ENCODE results near the gene NCR2.

The NCR2 gene

DNA sequence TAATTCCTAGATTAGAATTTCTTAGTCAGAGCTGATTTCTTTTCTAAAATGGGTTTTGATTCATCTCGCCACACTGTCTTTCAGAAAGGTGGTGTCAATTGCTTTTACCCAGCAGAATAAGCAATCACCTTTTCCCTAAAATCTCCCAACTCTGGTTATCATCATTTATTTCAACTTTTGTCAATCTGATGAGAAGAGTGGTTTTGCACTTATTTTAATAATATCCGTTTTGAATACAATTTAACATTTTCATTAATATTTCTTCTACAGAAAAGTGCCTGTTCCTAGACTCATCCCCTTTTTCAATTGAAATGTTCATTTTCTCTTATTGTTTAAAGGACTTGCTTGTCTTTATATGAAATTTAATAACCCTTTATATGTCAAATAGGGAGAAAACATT is 8.2 kb upstream of the NCR2 start:
- no peak overlapping the region for H3K4me3 ChIP-seq (ENCODE audit: low read depth, low read length)

DNA sequence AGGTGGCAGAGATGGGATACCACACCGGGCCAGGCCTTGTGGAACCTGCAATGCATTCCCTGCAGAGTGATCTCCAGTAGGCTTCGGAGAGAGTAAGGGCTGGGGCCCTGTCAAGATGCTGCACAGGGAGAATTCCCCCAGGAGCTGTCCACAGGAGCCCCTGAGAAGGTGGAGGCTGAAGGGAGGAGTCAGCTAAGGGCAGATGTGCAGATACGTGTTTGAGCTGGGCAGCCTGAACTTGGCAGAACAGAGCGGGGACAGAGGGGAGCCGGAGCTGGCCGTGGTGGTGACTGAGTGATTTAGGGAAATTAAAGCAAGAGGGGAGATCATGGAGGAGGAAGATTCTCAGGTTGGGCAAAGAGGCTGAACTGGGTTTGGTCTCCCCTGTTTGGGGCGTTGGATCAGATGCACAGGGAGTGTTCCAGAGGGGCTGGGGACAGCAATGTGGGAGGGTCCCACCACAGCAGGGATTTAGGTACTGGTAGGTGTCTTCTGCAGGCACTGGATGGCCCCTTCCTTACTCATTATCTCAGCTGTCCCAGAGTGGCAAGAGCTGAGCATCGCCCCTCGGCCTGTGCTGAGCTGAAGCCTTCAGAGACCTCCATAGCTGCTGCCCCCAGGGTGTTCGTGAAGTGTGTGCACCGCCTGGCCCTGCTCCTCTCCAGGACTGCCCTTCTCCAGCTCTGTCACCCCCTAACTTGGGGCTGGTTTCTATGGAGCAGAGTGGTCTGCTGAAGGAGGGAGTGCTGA is 3.8 kb upstream of the NCR2 start:
- no peak overlapping the region for H3K4me3 ChIP-seq (ENCODE audit: low read depth, low read length)

GRCh38 chr6:41332241-41332640 is 3.2 kb upstream of the NCR2 start:
- H3K4me3 ChIP-seq (ENCODE audit: low read depth, low read length), result no peak overlapping the region

- no peak overlapping the region for H3K4me3 ChIP-seq (ENCODE audit: low read depth, low read length)
These were observed 2.3 kb upstream of the NCR2 start for GRCh38 chr6:41332842-41333736.

GRCh38 chr6:41334482-41335040 is 847 bp upstream of the NCR2 start:
- H3K4me3 ChIP-seq (ENCODE audit: low read depth, low read length), result no peak overlapping the region

- no peak overlapping the region for H3K4me3 ChIP-seq (ENCODE audit: low read depth, low read length)
These were observed 535 bp downstream of the NCR2 start for GRCh38 chr6:41335943-41336342.

- no peak overlapping the region for H3K4me3 ChIP-seq (ENCODE audit: low read depth, low read length)
These were observed 1.4 kb downstream of the NCR2 start for GRCh38 chr6:41336824-41337223.

DNA sequence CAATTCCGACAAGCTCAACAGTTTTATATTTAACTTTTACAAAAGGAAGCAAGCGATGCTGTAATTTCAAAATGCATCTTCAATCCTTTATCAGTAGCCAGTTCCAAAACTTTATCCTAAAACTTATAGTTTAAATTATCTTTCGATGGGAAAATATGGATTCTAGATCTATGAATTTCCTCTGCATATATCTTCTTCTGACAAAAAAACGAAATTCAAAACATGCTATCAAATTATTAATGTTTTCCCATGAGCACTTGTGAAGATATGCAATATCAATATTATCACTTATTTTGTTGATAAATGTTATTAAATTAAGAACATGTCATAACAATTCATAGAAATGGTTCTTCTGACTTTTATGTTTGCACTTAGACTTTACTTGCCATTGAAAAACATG is 2.3 kb downstream of the NCR2 start:
- no peak overlapping the region for H3K4me3 ChIP-seq (ENCODE audit: low read depth, low read length)

DNA sequence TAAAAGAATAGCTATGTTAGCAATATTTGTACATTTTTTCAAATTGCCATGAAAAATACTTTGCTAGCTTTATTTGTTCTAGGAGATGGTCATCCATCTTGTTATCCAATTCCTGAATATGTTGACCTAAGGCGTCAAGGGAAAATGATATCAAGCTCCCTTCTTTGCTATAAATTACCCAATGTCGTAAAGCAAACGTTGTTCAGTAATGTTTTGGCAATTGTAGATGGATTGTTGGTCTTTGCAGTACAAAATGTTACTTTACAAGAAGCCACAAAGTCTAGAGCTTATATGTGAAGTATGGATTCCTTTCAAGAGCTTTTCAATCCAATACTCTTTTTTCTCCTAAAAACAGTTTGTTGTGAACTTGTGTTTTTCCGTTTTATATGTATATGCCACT is 3.3 kb downstream of the NCR2 start:
- H3K4me3 ChIP-seq (ENCODE audit: low read depth, low read length), result no peak overlapping the region

- no peak overlapping the region for H3K4me3 ChIP-seq (ENCODE audit: low read depth, low read length)
These were observed 6.2 kb downstream of the NCR2 start for GRCh38 chr6:41341580-41341979.

GRCh38 chr6:41342241-41342640 is 6.8 kb downstream of the NCR2 start:
- H3K4me3 ChIP-seq (ENCODE audit: low read depth, low read length), result no peak overlapping the region

DNA sequence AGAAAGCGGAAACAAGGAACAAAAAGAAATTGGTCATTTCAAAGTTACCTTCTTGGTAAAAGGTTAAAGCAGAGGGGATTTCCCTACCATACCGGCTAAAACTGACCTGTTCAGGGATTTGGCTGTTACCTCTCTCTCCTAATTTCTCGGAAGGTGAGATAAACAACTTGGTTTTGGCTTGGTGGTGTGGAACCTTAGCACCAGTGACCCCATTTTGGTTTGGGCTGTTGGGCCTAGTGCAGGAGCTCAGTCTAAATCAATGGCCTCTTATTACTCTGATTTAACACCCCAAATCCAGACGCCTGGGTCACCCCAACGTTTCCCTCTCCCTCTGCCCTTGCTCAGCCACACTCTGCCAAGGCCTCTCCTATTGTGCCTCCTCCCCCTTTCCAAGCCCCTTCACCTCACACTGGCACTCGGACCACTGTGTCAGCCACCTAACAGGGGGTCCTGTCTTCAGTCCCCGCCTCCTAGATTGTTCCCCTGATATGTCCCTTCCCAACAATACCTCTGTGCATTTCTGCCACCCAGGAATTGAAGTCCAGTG is 8.3 kb downstream of the NCR2 start:
- H3K4me3 ChIP-seq (ENCODE audit: low read depth, low read length), result no peak overlapping the region

DNA sequence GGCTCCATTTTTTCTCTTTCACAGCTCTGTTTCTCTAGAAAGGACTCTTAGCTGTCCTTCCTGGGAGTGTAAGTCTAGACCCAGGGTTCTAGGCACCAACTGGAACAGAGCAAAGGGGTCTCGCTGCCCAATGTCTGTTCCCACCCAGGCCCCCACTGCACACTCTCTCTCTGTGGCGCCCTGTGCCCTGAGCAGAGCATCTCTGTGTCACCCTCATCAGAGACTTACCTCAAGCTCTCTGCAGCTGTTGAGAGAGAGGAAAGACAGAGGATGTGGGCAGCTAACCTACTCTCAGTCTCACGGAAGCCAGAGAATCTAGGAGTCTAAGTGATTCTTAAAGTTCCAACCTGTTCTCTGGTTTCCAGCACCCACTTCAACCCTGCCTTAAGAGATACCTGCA is 9.5 kb downstream of the NCR2 start:
- H3K4me3 ChIP-seq (ENCODE audit: low read depth, low read length), result no peak overlapping the region

- H3K4me3 ChIP-seq (ENCODE audit: low read depth, low read length), result no peak overlapping the region
These were observed 10.5 kb downstream of the NCR2 start for GRCh38 chr6:41345901-41346300.

- H3K4me3 ChIP-seq (ENCODE audit: low read depth, low read length), result no peak overlapping the region
These were observed 11.0 kb downstream of the NCR2 start for GRCh38 chr6:41346441-41346840.

DNA sequence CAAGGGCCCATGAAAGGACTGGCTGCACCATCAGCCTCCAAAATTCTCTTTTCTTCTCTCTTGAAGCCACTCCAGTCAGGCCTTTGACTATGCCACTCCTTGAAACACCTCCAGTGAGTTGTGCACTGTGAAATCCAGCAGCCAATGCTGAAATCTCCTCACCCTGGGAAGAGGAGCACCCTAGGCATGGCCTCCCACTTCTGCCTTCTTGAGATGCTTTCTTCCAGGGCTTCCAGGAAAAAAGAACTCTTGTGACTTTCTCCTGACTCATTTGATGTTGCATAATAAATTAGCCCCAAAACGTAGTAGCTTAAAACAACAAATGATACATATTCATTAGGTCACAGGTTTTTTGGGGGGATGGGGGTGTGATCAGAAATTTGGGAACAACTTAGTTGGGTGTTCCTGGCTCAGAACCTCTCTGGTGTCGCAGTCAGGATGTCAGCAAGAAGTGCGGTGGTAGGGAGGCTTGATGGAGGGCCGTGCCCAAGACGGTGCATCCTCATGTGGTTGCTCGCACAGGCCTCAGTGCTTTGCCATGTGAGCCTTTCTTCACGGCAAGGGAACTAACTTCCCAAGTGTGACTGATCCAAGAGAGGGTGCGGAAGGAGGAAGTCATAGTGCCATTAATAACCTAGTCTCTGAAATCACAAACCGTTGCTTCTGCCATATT is 12.1 kb downstream of the NCR2 start:
- no peak overlapping the region for H3K4me3 ChIP-seq (ENCODE audit: low read depth, low read length)

GRCh38 chr6:41348934-41349333 is 13.5 kb downstream of the NCR2 start:
- no peak overlapping the region for H3K4me3 ChIP-seq (ENCODE audit: low read depth, low read length)

DNA sequence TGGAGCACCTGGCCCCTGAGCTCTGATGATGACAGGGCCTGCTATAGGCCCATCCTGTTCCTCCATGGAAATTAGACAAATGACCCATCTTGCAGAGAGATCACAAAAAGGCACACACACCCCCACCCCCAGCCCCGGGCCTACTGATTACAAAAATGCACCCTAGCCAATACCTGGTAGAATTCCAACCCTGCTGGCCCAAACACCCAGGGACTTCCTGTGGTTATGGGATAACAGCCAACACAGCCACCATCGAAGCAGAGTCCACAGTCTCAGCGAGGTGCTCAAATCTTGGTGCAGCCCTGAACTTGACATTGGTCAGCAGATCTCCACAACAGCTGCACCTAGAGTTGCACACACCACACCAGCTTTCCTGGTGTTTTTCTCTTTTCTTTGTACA is 17.0 kb downstream of the NCR2 start:
- H3K4me3 ChIP-seq (ENCODE audit: low read depth, low read length), result no peak overlapping the region

GRCh38 chr6:41352907-41353306 is 17.5 kb downstream of the NCR2 start:
- H3K4me3 ChIP-seq (ENCODE audit: low read depth, low read length), result no peak overlapping the region

DNA sequence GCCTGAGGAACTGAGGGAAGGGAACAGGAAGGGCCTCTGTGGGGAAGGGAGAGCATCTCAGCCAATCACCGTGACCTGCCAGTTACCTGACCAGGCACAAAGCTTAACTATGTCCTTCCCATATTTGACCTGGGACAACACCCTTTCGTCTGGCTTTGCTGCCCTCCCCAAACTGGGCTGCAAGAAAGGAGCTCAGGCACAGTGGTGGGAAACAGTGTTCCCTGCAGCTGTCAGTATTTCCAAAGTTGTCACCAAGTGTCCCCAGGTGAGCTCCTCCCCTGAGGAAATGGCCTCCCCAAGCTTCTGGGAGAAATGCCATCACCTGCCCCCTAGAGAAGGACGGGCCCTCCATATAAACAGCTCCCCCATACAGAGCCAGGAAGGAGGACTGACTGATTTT is 17.9 kb downstream of the NCR2 start:
- H3K4me3 ChIP-seq (ENCODE audit: low read depth, low read length), result no peak overlapping the region

DNA sequence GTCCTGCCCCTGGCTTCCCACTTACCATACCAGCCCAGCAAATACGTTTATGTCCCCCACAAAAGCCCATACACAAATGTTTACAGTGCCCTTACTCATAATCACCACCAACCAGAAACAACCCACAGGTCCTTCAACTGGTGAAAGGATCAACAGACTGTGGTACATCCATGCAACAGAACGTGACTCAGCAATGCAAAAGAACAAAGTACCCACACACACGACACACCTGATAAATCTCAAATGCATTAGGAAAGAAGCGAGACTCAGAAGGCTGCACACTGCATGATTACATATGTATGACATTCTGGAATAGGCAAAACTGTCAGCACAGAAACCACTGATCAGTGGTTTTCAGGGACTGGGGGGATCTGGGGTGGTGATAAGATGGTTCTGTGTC is 20.5 kb downstream of the NCR2 start:
- H3K4me3 ChIP-seq (ENCODE audit: low read depth, low read length), result no peak overlapping the region
